Measurements from ENCODE around the gene PPIL1.

DNA sequence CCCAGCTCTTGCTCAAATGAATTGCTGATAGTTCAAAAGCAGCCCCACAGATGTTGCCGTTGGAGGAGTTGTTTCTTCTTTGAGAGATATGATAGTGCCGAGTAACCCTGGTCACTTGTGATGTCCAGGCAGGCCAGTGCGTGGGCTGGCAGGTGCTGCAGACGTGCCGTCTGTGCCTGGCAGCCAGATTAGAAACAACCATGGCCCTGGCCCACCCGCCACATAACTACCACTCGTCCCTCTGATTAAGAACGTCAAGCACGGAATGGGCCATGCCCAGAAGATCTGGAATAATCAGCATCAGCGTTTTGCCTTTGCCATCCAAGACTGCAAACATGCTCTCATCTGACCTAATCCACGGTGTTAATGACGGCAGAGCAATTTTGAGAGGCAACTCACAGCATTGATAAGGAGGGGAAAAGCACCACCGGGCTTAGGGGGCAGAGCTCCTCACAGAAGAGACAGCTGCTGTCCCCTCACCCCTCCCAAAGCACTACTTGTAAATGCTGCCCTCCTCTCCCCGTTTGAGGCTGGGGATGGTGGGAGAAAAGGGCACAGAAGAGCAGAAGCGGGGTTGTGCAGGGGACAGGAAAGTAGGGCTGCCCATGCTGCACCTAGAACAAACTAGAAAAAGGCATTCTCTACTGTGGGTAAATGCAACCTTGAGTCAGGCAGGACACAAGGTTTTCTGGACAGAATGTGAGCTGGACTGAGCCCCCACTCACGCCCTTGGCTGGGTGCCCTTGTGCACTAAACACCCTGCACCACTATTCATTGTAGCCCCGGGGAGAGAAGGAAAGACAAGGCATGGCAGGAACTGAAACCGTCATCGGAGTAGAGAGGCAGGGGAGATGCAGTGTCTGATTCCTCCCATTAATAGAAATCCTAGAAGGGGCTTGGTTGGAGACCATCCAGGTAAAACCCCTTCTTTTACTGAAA, 30.1 kb downstream of the PPIL1 start:
- TF ChIP-seq, protein P1, sequence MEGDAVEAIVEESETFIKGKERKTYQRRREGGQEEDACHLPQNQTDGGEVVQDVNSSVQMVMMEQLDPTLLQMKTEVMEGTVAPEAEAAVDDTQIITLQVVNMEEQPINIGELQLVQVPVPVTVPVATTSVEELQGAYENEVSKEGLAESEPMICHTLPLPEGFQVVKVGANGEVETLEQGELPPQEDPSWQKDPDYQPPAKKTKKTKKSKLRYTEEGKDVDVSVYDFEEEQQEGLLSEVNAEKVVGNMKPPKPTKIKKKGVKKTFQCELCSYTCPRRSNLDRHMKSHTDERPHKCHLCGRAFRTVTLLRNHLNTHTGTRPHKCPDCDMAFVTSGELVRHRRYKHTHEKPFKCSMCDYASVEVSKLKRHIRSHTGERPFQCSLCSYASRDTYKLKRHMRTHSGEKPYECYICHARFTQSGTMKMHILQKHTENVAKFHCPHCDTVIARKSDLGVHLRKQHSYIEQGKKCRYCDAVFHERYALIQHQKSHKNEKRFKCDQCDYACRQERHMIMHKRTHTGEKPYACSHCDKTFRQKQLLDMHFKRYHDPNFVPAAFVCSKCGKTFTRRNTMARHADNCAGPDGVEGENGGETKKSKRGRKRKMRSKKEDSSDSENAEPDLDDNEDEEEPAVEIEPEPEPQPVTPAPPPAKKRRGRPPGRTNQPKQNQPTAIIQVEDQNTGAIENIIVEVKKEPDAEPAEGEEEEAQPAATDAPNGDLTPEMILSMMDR (IDR thresholded peaks at IDR 0.05; ENCODE audit: insufficient read depth, low read length, poor library complexity, severe bottlenecking) = no peak
- no peak for TF ChIP-seq EZH2phosphoT487 (conservative IDR thresholded peaks at IDR 0.05; ENCODE audit: low read length)
